Fibroblast of pulmonary artery (primary cell): ENCODE measurements around the gene TBX6.
A peak's percentile ranks its signal among the peaks of the same experiment; 100 is the strongest.

Experiments
- DNase-seq: peaks from one replicate; pipeline ENCODE4 v3.0.0-alpha.2; 2010; ENCODE audit warnings: low read depth
- H3K4me3 ChIP-seq: replicated peaks from 2 replicates; pipeline ENCODE4 v1.5.1; 2011; ENCODE audit warnings: low read depth, mild to moderate bottlenecking, control low read depth, low read length, moderate library complexity
- CTCF ChIP-seq: IDR thresholded peaks from 2 replicates; pipeline ENCODE4 v1.5.1; 2011; ENCODE audit warnings: mild to moderate bottlenecking, control low read depth, low read length, inconsistent platforms; ENCODE audit errors: missing control alignments

TBX6 gene

GRCh38 chr16:30085247-30085646 is 6.5 kb downstream of the TBX6 start:
- TF ChIP-seq CTCF = no peak
- H3K4me3 ChIP-seq = no peak overlapping the region
- no peak for DNase-seq

GRCh38 chr16:30084816-30085159 is 6.9 kb downstream of the TBX6 start:
- DNase-seq = no peak
- no peak for TF ChIP-seq CTCF

DNA sequence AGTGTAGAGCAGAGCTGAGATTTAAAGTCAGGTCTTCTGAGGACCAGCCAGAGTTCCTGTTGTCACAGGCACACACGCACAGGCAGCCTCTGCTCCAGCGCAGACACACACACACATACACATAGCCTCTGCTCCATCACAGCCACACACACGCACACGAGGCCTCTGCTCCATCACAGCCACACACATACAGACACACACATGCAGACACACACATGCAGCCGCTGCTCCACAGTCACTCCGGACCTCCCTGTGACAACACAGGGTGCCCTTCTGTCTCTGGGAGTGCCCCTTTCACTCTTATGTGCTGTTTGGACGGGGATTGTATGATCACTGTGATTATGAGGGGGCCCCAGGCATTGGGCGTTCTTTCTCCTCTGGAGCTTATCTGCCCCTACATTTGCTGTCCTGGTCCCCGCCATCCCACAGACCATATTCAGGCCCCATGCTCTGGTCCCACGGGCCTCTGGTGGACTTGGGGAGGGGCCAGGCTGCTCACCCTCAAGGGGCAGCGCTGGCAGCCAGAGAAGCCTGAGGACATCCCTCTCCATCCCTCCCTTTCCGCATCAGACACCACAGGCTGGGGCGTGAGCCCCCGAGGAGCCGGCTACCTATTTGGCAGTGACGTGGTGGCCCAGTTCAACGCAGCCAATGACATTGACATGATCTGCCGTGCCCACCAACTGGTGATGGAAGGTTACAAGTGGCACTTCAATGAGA is 7.5 kb downstream of the TBX6 start:
- H3K4me3 ChIP-seq = no peak overlapping the region
- no peak for DNase-seq
- no peak for TF ChIP-seq CTCF

More at GRCh38 chr16:30084816-30085159, 6.9 kb downstream of the TBX6 start:
- no peak overlapping the region for H3K4me3 ChIP-seq

DNA sequence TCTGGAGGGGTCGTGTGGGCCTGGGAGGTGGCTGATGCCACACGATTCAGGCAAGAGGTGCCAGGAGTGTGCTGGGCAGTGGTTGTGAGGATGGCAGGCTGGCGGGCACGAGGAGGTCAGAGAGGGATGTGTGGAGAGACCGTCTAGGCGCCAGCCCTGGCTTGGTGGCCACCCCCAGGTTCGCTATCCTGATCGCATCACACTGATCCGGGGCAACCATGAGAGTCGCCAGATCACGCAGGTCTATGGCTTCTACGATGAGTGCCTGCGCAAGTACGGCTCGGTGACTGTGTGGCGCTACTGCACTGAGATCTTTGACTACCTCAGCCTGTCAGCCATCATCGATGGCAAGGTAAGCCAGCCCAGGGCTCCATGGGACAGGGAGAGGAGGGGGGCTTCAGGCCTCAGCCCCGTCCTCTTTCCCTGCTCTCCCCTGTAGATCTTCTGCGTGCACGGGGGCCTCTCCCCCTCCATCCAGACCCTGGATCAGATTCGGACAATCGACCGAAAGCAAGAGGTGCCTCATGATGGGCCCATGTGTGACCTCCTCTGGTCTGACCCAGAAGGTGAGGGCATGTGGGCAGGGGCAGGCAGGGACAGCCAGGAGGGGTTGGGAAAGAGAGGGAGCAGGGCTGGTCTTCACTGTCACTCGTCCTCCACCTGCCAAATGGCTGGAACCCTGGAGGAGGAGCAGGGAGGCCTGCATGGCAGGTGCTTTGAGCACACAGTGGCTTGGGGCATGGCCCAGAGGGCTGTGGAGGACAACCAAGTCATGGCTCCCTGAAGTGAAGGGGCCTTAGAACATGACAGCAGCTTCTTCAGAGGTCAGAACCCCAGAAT is 8.3 kb downstream of the TBX6 start:
- no peak for DNase-seq
- TF ChIP-seq CTCF = no peak
- H3K4me3 ChIP-seq = no peak overlapping the region

GRCh38 chr16:30082545-30083090 is 9.1 kb downstream of the TBX6 start:
- no peak overlapping the region for H3K4me3 ChIP-seq
- TF ChIP-seq CTCF = peak; percentile 14
- DNase-seq = no peak

DNA sequence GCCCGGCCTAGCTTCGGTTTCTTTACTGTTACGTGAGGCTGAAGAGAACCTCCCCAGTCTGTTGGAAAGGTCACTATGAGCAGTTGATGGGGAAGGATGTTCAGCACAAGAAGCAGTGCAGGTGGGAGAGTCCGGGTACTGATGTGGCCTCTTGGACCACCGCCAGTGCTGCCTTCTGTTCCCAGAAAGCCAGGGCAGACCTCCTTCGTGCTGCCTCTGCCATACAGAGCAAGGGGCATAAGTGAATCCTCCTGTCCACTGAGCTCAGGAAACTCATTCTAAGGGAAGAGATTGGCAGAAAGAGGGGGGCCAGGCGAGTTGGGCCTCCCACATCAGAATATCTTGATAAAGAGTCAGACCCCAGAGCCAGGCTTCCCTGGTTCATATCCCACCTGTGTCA is 12.2 kb downstream of the TBX6 start:
- no peak for TF ChIP-seq CTCF
- H3K4me3 ChIP-seq = no peak overlapping the region
- no peak for DNase-seq
